Esophagus squamous epithelium (tissue), 5 donors: ENCODE results near the gene GLYAT. TPM values are rescaled to one million over a fixed set of nuclear protein-coding genes. Genes with fewer than 3 reads are reported as not detected.
A peak's percentile ranks its signal among the peaks of the same experiment; 100 is the strongest.

Source experiments
- DNase-seq: peaks from one replicate; lab custom pipeline; 2025; lab: John Stamatoyannopoulos, UW
- H3K27ac ChIP-seq, 4 donors: fragments of 200-600 bp; sonication (generic); one replicate each; pipeline ENCODE4 v1.5.1; 2016 to 2019; ENCODE audit warnings: mild to moderate bottlenecking in 1 of 4
- H3K27me3 ChIP-seq, 4 donors: fragments of 200-600 bp; sonication (generic); 1 replicate in 3 of 4; 2 replicates in 1 of 4; pipeline versions ENCODE4 v1.5.1 to v1.6.0; 2017 to 2021; ENCODE audit warnings: antibody characterized with exemption in 1 of 4
- H3K36me3 ChIP-seq, 3 donors: fragments of 200-600 bp; sonication (generic); one replicate each; pipeline ENCODE4 v1.5.1; 2016 to 2019
- H3K4me1 ChIP-seq, 3 donors: fragments of 200-600 bp; sonication (generic); one replicate each; pipeline ENCODE4 v1.5.1; 2017 to 2019
- H3K4me3 ChIP-seq, 4 donors: fragments of 200-600 bp; sonication (generic); 1 replicate in 3 of 4; 2 replicates in 1 of 4; pipeline ENCODE4 v1.5.1; 2016 to 2019; ENCODE audit warnings: mild to moderate bottlenecking in 2 of 4, moderate library complexity in 1 of 4
- H3K9me3 ChIP-seq, 3 donors: fragments of 200-600 bp; sonication (generic); one replicate each; pipeline ENCODE4 v1.5.1; 2016 to 2019
- CTCF ChIP-seq, 6 experiments: fragments of 450-650 bp in 4 of 6; fragments of 200-600 bp in 2 of 6; sonication (generic) in 2 of 6; IDR thresholded peaks; one replicate each; pipeline ENCODE4 v1.5.1; 2016 to 2019; ENCODE audit warnings: antibody characterized with exemption in 6 of 6, mild to moderate bottlenecking in 4 of 6, moderate library complexity in 4 of 6
- POLR2A ChIP-seq, 4 donors: fragments of 450-650 bp; IDR thresholded peaks; one replicate each; pipeline ENCODE4 v1.6.1; 2017; ENCODE audit warnings: antibody characterized with exemption in 4 of 4, mild to moderate bottlenecking in 4 of 4, moderate library complexity in 3 of 4
- WGBS, 2 donors: methylation state at CpG; one replicate each; pipeline ENCODE4 v1.1.5; 2018; 5-methylcytosine and 5-hydroxymethylcytosine counted together
- intact Hi-C: fragments of 100-400 bp; cut with DNase I; formaldehyde crosslinking; loops from one replicate; pipeline ENCODE4 v1.15.0; 2022
- total RNA-seq, 4 donors: library from RNA; depleted of rRNA; stranded (reverse); fragments of >200 nt; gene quantifications; one replicate each; pipeline ENCODE4 v1.1.0, GENCODE V29; 2016
- donor health status: DM: yes; HTN: yes; CAD: no.

GLYAT gene
- total RNA-seq, 4 donors from 2014 or later, result not detected

- DNase-seq, result no peak
- intact Hi-C loops, result no loop called here
- H3K9me3 ChIP-seq, result no peaks in the 10 kb centered on the region
- no peak for TF ChIP-seq POLR2A (IDR thresholded peaks at IDR 0.05)
- no peak for TF ChIP-seq CTCF (IDR thresholded peaks at IDR 0.05)
- 54% methylated on average over 1 of the region's 1 CpG for WGBS, 2 donors
- H3K27ac ChIP-seq, result no peak overlapping the region
- no peak overlapping the region for H3K4me3 ChIP-seq
- H3K27me3 ChIP-seq, result peaks cover 0 to 22% (median 0%) of the 10 kb centered on the region in 4 donors
- no peaks in the 10 kb centered on the region for H3K36me3 ChIP-seq
- no peaks in the 10 kb centered on the region for H3K4me1 ChIP-seq
Measured at GRCh38 chr11:58676563-58677135, 55.1 kb downstream of the GLYAT start.

GRCh38 chr11:58675334-58676155 lies 56.2 kb downstream of the GLYAT start:
- Histone ChIP-seq H3K9me3 (no peaks in the 10 kb centered on the region), H3K27ac (no peak overlapping the region), H3K4me1 (no peaks in the 10 kb centered on the region), H3K27me3 (peaks cover 0 to 16% (median 0%) of the 10 kb centered on the region in 4 donors), H3K36me3 (no peaks in the 10 kb centered on the region), H3K4me3 (no peak overlapping the region)
- peak; percentile 63 to 90 (median 82) for TF ChIP-seq CTCF (IDR thresholded peaks at IDR 0.05)
- no peak for TF ChIP-seq POLR2A (IDR thresholded peaks at IDR 0.05)
- WGBS, 2 donors, result 37 to 39% methylated on average over 10 to 13 of the region's 13 CpGs
- intact Hi-C loops, result no loop called here
- DNase-seq, result no peak

- H3K27me3 ChIP-seq, result peaks cover 0 to 7% (median 0%) of the 10 kb centered on the region in 4 donors
- no peak for DNase-seq
- H3K4me1 ChIP-seq, result no peaks in the 10 kb centered on the region
- H3K27ac ChIP-seq, result no peak overlapping the region
- 79 to 85% methylated on average over 9 to 12 of the region's 12 CpGs for WGBS, 2 donors
- no peak overlapping the region for H3K4me3 ChIP-seq
- intact Hi-C loops, result no loop called here
- no peaks in the 10 kb centered on the region for H3K9me3 ChIP-seq
- H3K36me3 ChIP-seq, result no peaks in the 10 kb centered on the region
- no peak for TF ChIP-seq POLR2A (IDR thresholded peaks at IDR 0.05)
- no peak for TF ChIP-seq CTCF (IDR thresholded peaks at IDR 0.05)
Measured at GRCh38 chr11:58674609-58675008, 57.1 kb downstream of the GLYAT start.

- Histone ChIP-seq H3K4me3 (no peak overlapping the region), H3K9me3 (no peaks in the 10 kb centered on the region), H3K27me3 (peaks cover 0 to 7% (median 0%) of the 10 kb centered on the region in 4 donors), H3K27ac (no peak overlapping the region), H3K36me3 (no peaks in the 10 kb centered on the region), H3K4me1 (no peaks in the 10 kb centered on the region)
- TF ChIP-seq POLR2A (IDR thresholded peaks at IDR 0.05), result no peak
- no peak for TF ChIP-seq CTCF (IDR thresholded peaks at IDR 0.05)
- intact Hi-C loops, result no loop called here
- 64 to 75% methylated on average over 6 of the region's 6 CpGs for WGBS, 2 donors
- no peak for DNase-seq
Measured at GRCh38 chr11:58671983-58672633, 59.6 kb downstream of the GLYAT start.
